ENCODE data around the gene ASB4. TPM values are rescaled to one million over a fixed set of nuclear protein-coding genes. Genes with fewer than 3 reads are reported as not detected.

The ASB4 gene
- total RNA-seq, 1 experiment from 2014 or later, result not detected

- POLR2A ChIA-PET (ENCODE audit: unreplicated experiment), result no interaction called here
- CTCF ChIA-PET, result interaction anchor here (0.6 kb wide), 2 partner anchors 976 to 1029 kb away, joined by 3 to 6 read pairs; no protein-coding TSS in a partner anchor
- 0 out of 2 replicates have a peak overlapping the region, but pooled peaks have one; percentile 39 for H2AFZ ChIP-seq
- H3K4me1 ChIP-seq (replicated peaks; ENCODE audit: insufficient read depth), result no peaks in the 10 kb centered on the region
- H4K20me1 ChIP-seq (ENCODE audit: insufficient read depth), result no peaks in the 10 kb centered on the region
- H3F3A ChIP-seq (ENCODE audit: insufficient read depth, low read depth), result no peaks in the 10 kb centered on the region
- H3K27ac ChIP-seq, result no peak overlapping the region
- no peak for TF ChIP-seq EZH2 (IDR thresholded peaks at IDR 0.05; ENCODE audit: low read depth)
- TF ChIP-seq CTCF (conservative IDR thresholded peaks at IDR 0.05), result no peak
- no peaks in the 10 kb centered on the region for H3K27me3 ChIP-seq (ENCODE audit: insufficient read depth, low read depth)
- BruUV-seq (replicated peaks), result no TSS peak
- intact Hi-C loops (cut with micrococcal nuclease; ENCODE audit: unreplicated experiment), result loop anchor here (5.0 kb wide), 3 partner anchors 81 to 276 kb away; partner anchors contain the start of gene PON3
- H3K36me3 ChIP-seq (ENCODE audit: low read depth), result no peaks in the 10 kb centered on the region
- H3K4me3 ChIP-seq, result no peak overlapping the region
- no peak overlapping the region for H3K4me2 ChIP-seq
- DNase-seq, result no peak
- no peaks in the 10 kb centered on the region for H3K79me2 ChIP-seq (ENCODE audit: low read depth)
- H3K9me2 ChIP-seq (ENCODE audit: insufficient read depth), result no peaks in the 10 kb centered on the region
- no peaks in the 10 kb centered on the region for H3K9me3 ChIP-seq (ENCODE audit: insufficient read depth, low read depth)
Measured at GRCh38 chr7:95478272-95479037, 7.3 kb upstream of the ASB4 start.

GRCh38 chr7:95479992-95480624 is 5.6 kb upstream of the ASB4 start:
- DNase-seq, result no peak
- TF ChIP-seq CTCF (conservative IDR thresholded peaks at IDR 0.05), result no peak
- no peak for TF ChIP-seq EZH2 (IDR thresholded peaks at IDR 0.05; ENCODE audit: low read depth)
- Histone ChIP-seq H3K4me3 (no peak overlapping the region), H3K4me2 (no peak overlapping the region), H3K27me3 (ENCODE audit: insufficient read depth, low read depth) (no peaks in the 10 kb centered on the region), H3K79me2 (ENCODE audit: low read depth) (no peaks in the 10 kb centered on the region), H3K36me3 (ENCODE audit: low read depth) (no peaks in the 10 kb centered on the region), H3K4me1 (replicated peaks; ENCODE audit: insufficient read depth) (no peaks in the 10 kb centered on the region), H2AFZ (no peak overlapping the region), H3K27ac (no peak overlapping the region), H3K9me2 (ENCODE audit: insufficient read depth) (no peaks in the 10 kb centered on the region), H3K9me3 (ENCODE audit: insufficient read depth, low read depth) (no peaks in the 10 kb centered on the region), H4K20me1 (ENCODE audit: insufficient read depth) (no peaks in the 10 kb centered on the region), H3F3A (ENCODE audit: insufficient read depth, low read depth) (no peaks in the 10 kb centered on the region)
- intact Hi-C loops (cut with micrococcal nuclease; ENCODE audit: unreplicated experiment), result loop anchor here (5.0 kb wide), 3 partner anchors 83 to 278 kb away; partner anchors contain the start of gene PON3
- ChIA-PET POLR2A (ENCODE audit: unreplicated experiment) (no interaction called here), CTCF (no interaction called here)
- BruUV-seq (replicated peaks), result no TSS peak

GRCh38 chr7:95481271-95482165 is 4.2 kb upstream of the ASB4 start:
- no peaks in the 10 kb centered on the region for H3K27me3 ChIP-seq (ENCODE audit: insufficient read depth, low read depth)
- no peaks in the 10 kb centered on the region for H3K4me1 ChIP-seq (replicated peaks; ENCODE audit: insufficient read depth)
- no peaks in the 10 kb centered on the region for H4K20me1 ChIP-seq (ENCODE audit: insufficient read depth)
- CTCF ChIA-PET, result interaction anchor here (0.6 kb wide), 3 partner anchors 209 to 1638 kb away, joined by 3 to 10 read pairs (median 4); no protein-coding TSS in a partner anchor
- H3K9me3 ChIP-seq (ENCODE audit: insufficient read depth, low read depth), result no peaks in the 10 kb centered on the region
- no peaks in the 10 kb centered on the region for H3F3A ChIP-seq (ENCODE audit: insufficient read depth, low read depth)
- BruUV-seq (replicated peaks), result no TSS peak
- H3K4me2 ChIP-seq, result no peak overlapping the region
- H3K27ac ChIP-seq, result no peak overlapping the region
- TF ChIP-seq EZH2 (IDR thresholded peaks at IDR 0.05; ENCODE audit: low read depth) (no peak), CTCF (conservative IDR thresholded peaks at IDR 0.05) (no peak)
- no peaks in the 10 kb centered on the region for H3K79me2 ChIP-seq (ENCODE audit: low read depth)
- no peak for DNase-seq
- no peak overlapping the region for H2AFZ ChIP-seq
- no peak overlapping the region for H3K4me3 ChIP-seq
- intact Hi-C loops (cut with micrococcal nuclease; ENCODE audit: unreplicated experiment), result no loop called here
- H3K9me2 ChIP-seq (ENCODE audit: insufficient read depth), result no peaks in the 10 kb centered on the region
- POLR2A ChIA-PET (ENCODE audit: unreplicated experiment), result no interaction called here
- H3K36me3 ChIP-seq (ENCODE audit: low read depth), result no peaks in the 10 kb centered on the region
